Iris pigment epithelial cell (primary cell): ENCODE data around the gene NUDC.
"Not testable (repeated sequence)": the region's sequence is repeated elsewhere in the genome, so short reads cannot be mapped to it uniquely, and the experiment has no call there.

Source experiments
- DNase-seq: peaks from one replicate; pipeline ENCODE4 v3.0.0-alpha.2; 2011; ENCODE audit warnings: low read depth

The NUDC gene

GRCh38 chr1:26911399-26912146, 10.0 kb upstream of the NUDC start:
- DNase-seq, result no peak

GRCh38 chr1:26912147-26912490, 9.4 kb upstream of the NUDC start:
- DNase-seq, result no peak

- DNase-seq, result no peak
These were observed 8.2 kb upstream of the NUDC start for GRCh38 chr1:26913389-26913753.

- DNase-seq, result no peak
These were observed 7.6 kb upstream of the NUDC start, which contains the start of gene NR0B2 for GRCh38 chr1:26913754-26914619. Gene NR0B2, minus strand, starts transcription at chr1:26913975. Its CDS starts 35 bp downstream, at chr1:26913940.

GRCh38 chr1:26915204-26915842, 6.2 kb upstream of the NUDC start:
- DNase-seq, result no peak

- DNase-seq, result no peak
These were observed 410 bp upstream of the NUDC start for GRCh38 chr1:26921126-26921539.

- DNase-seq, result no peak
These were observed 837 bp downstream of the NUDC start for GRCh38 chr1:26922431-26922729.

GRCh38 chr1:26922901-26923300, 1.4 kb downstream of the NUDC start:
- no peak for DNase-seq

GRCh38 chr1:26923711-26924110, 2.2 kb downstream of the NUDC start:
- peak; percentile 79 for DNase-seq

- no peak for DNase-seq
These were observed 11.0 kb downstream of the NUDC start for GRCh38 chr1:26932531-26932930.

- no peak for DNase-seq
These were observed 15.3 kb downstream of the NUDC start for GRCh38 chr1:26936823-26937222.

- no peak for DNase-seq
These were observed 16.6 kb downstream of the NUDC start for GRCh38 chr1:26938004-26938658.

- DNase-seq, result no peak
These were observed 17.1 kb downstream of the NUDC start for GRCh38 chr1:26938659-26939025.

GRCh38 chr1:26941311-26941710, 19.8 kb downstream of the NUDC start:
- no peak for DNase-seq

- DNase-seq, result no peak
These were observed 21.1 kb downstream of the NUDC start for GRCh38 chr1:26942656-26943055.

- DNase-seq, result no peak
These were observed 23.6 kb downstream of the NUDC start for GRCh38 chr1:26945138-26945537.

GRCh38 chr1:26945728-26946127, 24.2 kb downstream of the NUDC start:
- no peak for DNase-seq

GRCh38 chr1:26946270-26946669, 24.7 kb downstream of the NUDC start:
- no peak for DNase-seq

- not testable (repeated sequence) for DNase-seq
These were observed 27.1 kb downstream of the NUDC start for GRCh38 chr1:26948725-26949057.

GRCh38 chr1:26949266-26949925, 27.9 kb downstream of the NUDC start:
- no peak for DNase-seq

- no peak for DNase-seq
These were observed 28.4 kb downstream of the NUDC start for GRCh38 chr1:26949926-26950319.

GRCh38 chr1:26950602-26951001, 29.1 kb downstream of the NUDC start:
- DNase-seq, result no peak
